ENCODE data around the gene KANSL1. TPM values are rescaled to one million over a fixed set of nuclear protein-coding genes. Genes with fewer than 3 reads are reported as not detected.

The KANSL1 gene
- total and polyA plus RNA-seq, 2 donors (not counting 1 experiment from before 2014, with no cell fraction given) = 8.4 to 78.6 TPM

DNA sequence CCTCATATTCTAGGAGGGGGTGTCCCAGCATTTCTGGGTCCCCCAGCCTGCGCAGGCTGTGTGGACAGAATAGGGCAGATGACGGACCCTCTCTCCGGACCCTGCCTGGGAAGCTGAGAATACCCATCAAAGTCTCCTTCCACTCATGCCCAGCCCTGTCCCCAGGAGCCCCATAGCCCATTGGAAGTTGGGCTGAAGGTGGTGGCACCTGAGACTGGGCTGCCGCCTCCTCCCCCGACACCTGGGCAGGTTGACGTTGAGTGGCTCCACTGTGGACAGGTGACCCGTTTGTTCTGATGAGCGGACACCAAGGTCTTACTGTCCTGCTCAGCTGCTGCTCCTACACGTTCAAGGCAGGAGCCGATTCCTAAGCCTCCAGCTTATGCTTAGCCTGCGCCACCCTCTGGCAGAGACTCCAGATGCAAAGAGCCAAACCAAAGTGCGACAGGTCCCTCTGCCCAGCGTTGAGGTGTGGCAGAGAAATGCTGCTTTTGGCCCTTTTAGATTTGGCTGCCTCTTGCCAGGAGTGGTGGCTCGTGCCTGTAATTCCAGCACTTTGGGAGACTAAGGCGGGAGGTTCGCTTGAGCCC lies 182.5 kb downstream of the KANSL1 start:
- Histone ChIP-seq H3K9me3 (ENCODE audit: control insufficient read depth, insufficient read depth, low read depth, low read length) (no peaks in the 10 kb centered on the region), H3K4me3 (replicated peaks in 1 of 4; ENCODE audit: control extremely low read depth in 1 of 4, insufficient read depth in 1 of 4, low read depth in 3 of 4, low read length in 4 of 4) (no peak overlapping the region), H3K79me2 (ENCODE audit: control insufficient read depth, insufficient read depth, low read length) (no peaks in the 10 kb centered on the region), H4K20me1 (ENCODE audit: control insufficient read depth, extremely low read depth, insufficient read depth, low read length) (no peaks in the 10 kb centered on the region), H3K27me3 (ENCODE audit: control insufficient read depth, insufficient read depth, low read length) (no peaks in the 10 kb centered on the region), H2AFZ (ENCODE audit: low read length) (no peak overlapping the region), H3K36me3 (ENCODE audit: control insufficient read depth, insufficient read depth, low read length) (no peaks in the 10 kb centered on the region), H3K27ac (ENCODE audit: insufficient read depth, low read length) (no peak overlapping the region), H3K4me1 (ENCODE audit: control insufficient read depth, extremely low read depth, insufficient read depth, low read length) (peaks cover 10% of the 10 kb centered on the region), H3K4me2 (ENCODE audit: extremely low read depth, insufficient read depth, low read length) (no peak overlapping the region), H3K9ac (ENCODE audit: insufficient read depth, low read length) (no peak overlapping the region)
- no peak for DNase-seq (ENCODE audit: low read depth in 2 of 2)
- TF ChIP-seq, protein P1, sequence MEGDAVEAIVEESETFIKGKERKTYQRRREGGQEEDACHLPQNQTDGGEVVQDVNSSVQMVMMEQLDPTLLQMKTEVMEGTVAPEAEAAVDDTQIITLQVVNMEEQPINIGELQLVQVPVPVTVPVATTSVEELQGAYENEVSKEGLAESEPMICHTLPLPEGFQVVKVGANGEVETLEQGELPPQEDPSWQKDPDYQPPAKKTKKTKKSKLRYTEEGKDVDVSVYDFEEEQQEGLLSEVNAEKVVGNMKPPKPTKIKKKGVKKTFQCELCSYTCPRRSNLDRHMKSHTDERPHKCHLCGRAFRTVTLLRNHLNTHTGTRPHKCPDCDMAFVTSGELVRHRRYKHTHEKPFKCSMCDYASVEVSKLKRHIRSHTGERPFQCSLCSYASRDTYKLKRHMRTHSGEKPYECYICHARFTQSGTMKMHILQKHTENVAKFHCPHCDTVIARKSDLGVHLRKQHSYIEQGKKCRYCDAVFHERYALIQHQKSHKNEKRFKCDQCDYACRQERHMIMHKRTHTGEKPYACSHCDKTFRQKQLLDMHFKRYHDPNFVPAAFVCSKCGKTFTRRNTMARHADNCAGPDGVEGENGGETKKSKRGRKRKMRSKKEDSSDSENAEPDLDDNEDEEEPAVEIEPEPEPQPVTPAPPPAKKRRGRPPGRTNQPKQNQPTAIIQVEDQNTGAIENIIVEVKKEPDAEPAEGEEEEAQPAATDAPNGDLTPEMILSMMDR (conservative IDR thresholded peaks at IDR 0.05 in 1 of 2, IDR thresholded peaks at IDR 0.05 in 1 of 2; ENCODE audit: low read depth in 1 of 2, low read length in 2 of 2) = no peak
- TF ChIP-seq EZH2 (IDR thresholded peaks at IDR 0.05; ENCODE audit: low read length, missing control alignments) = no peak

DNA sequence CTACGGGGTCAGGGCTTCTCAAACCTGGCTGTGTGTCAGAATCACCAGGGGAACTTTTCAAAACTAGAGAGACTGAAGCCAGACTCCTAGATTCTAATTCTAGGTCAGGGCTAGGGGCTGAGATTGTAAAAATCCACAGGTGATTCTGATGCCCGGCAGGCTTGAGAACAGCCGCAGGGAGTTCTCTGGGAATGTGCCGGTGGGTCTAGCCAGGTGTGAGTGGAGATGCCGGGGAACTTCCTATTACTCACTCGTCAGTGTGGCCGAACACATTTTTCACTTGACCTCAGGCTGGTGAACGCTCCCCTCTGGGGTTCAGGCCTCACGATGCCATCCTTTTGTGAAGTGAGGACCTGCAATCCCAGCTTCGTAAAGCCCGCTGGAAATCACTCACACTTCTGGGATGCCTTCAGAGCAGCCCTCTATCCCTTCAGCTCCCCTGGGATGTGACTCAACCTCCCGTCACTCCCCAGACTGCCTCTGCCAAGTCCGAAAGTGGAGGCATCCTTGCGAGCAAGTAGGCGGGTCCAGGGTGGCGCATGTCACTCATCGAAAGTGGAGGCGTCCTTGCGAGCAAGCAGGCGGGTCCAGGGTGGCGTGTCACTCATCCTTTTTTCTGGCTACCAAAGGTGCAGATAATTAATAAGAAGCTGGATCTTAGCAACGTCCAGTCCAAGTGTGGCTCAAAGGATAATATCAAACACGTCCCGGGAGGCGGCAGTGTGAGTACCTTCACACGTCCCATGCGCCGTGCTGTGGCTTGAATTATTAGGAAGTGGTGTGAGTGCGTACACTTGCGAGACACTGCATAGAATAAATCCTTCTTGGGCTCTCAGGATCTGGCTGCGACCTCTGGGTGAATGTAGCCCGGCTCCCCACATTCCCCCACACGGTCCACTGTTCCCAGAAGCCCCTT lies 183.3 kb downstream of the KANSL1 start:
- Histone ChIP-seq H3K4me3 (replicated peaks in 1 of 4; ENCODE audit: control extremely low read depth in 1 of 4, insufficient read depth in 1 of 4, low read depth in 3 of 4, low read length in 4 of 4) (no peak overlapping the region), H3K79me2 (ENCODE audit: control insufficient read depth, insufficient read depth, low read length) (no peaks in the 10 kb centered on the region), H3K4me2 (ENCODE audit: extremely low read depth, insufficient read depth, low read length) (no peak overlapping the region), H4K20me1 (ENCODE audit: control insufficient read depth, extremely low read depth, insufficient read depth, low read length) (no peaks in the 10 kb centered on the region), H3K4me1 (ENCODE audit: control insufficient read depth, extremely low read depth, insufficient read depth, low read length) (peaks cover 10% of the 10 kb centered on the region), H3K27me3 (ENCODE audit: control insufficient read depth, insufficient read depth, low read length) (no peaks in the 10 kb centered on the region), H3K9ac (ENCODE audit: insufficient read depth, low read length) (no peak overlapping the region), H3K9me3 (ENCODE audit: control insufficient read depth, insufficient read depth, low read depth, low read length) (no peaks in the 10 kb centered on the region), H3K27ac (ENCODE audit: insufficient read depth, low read length) (no peak overlapping the region), H3K36me3 (ENCODE audit: control insufficient read depth, insufficient read depth, low read length) (no peaks in the 10 kb centered on the region), H2AFZ (ENCODE audit: low read length) (no peak overlapping the region)
- TF ChIP-seq, protein P1 (conservative IDR thresholded peaks at IDR 0.05 in 1 of 2, IDR thresholded peaks at IDR 0.05 in 1 of 2; ENCODE audit: low read depth in 1 of 2, low read length in 2 of 2) = no peak
- TF ChIP-seq EZH2 (IDR thresholded peaks at IDR 0.05; ENCODE audit: low read length, missing control alignments) = no peak
- DNase-seq (ENCODE audit: low read depth in 2 of 2) = peak; percentile 40 to 87

DNA sequence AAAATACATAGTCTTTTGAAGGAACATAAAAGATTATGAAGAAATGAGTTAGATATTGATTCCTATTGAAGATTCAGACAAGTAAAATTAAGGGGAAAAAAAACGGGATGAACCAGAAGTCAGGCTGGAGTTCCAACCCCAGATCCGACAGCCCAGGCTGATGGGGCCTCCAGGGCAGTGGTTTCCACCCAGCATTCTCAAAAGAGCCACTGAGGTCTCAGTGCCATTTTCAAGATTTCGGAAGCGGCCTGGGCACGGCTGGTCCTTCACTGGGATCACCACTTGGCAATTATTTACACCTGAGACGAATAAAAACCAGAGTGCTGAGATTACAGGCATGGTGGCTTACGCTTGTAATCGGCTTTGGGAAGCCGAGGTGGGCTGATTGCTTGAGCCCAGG lies 184.6 kb downstream of the KANSL1 start:
- no peak for DNase-seq (ENCODE audit: low read depth in 2 of 2)
- H3K4me3 ChIP-seq (replicated peaks in 1 of 4; ENCODE audit: control extremely low read depth in 1 of 4, insufficient read depth in 1 of 4, low read depth in 3 of 4, low read length in 4 of 4) = no peak overlapping the region
- H3K27me3 ChIP-seq (ENCODE audit: control insufficient read depth, insufficient read depth, low read length) = no peaks in the 10 kb centered on the region
- TF ChIP-seq EZH2 (IDR thresholded peaks at IDR 0.05; ENCODE audit: low read length, missing control alignments) = no peak
- TF ChIP-seq, protein P1 (conservative IDR thresholded peaks at IDR 0.05 in 1 of 2, IDR thresholded peaks at IDR 0.05 in 1 of 2; ENCODE audit: low read depth in 1 of 2, low read length in 2 of 2) = no peak
- peaks cover 3% of the 10 kb centered on the region for H3K4me1 ChIP-seq (ENCODE audit: control insufficient read depth, extremely low read depth, insufficient read depth, low read length)
- H3K9ac ChIP-seq (ENCODE audit: insufficient read depth, low read length) = no peak overlapping the region
- H2AFZ ChIP-seq (ENCODE audit: low read length) = no peak overlapping the region
- no peaks in the 10 kb centered on the region for H3K79me2 ChIP-seq (ENCODE audit: control insufficient read depth, insufficient read depth, low read length)
- H3K4me2 ChIP-seq (ENCODE audit: extremely low read depth, insufficient read depth, low read length) = no peak overlapping the region
- no peaks in the 10 kb centered on the region for H3K9me3 ChIP-seq (ENCODE audit: control insufficient read depth, insufficient read depth, low read depth, low read length)
- H3K36me3 ChIP-seq (ENCODE audit: control insufficient read depth, insufficient read depth, low read length) = no peaks in the 10 kb centered on the region
- no peak overlapping the region for H3K27ac ChIP-seq (ENCODE audit: insufficient read depth, low read length)
- H4K20me1 ChIP-seq (ENCODE audit: control insufficient read depth, extremely low read depth, insufficient read depth, low read length) = no peaks in the 10 kb centered on the region

Measured in fibroblast of lung (primary cell).